Suprapubic skin (tissue), 3 donors: ENCODE measurements around the gene DSG3.

Experiments used
- EP300 ChIP-seq: sonication (generic); formaldehyde crosslinking; IDR thresholded peaks from one replicate; pipeline ENCODE4 v1.6.1; 2017; ENCODE audit warnings: antibody characterized with exemption
- POLR2A ChIP-seq, 2 donors: fragments of 450-650 bp; IDR thresholded peaks; one replicate each; pipeline ENCODE4 v1.6.1; 2017; ENCODE audit warnings: antibody characterized with exemption in 2 of 2, mild to moderate bottlenecking in 2 of 2, moderate library complexity in 2 of 2
- TF ChIP-seq, protein P1 (sequence below), 2 donors: fragments of 200-600 bp in 1 of 2; fragments of 450-650 bp in 1 of 2; sonication (generic) in 1 of 2; IDR thresholded peaks; one replicate each; pipeline ENCODE4 v1.5.1; 2016 to 2019; ENCODE audit warnings: antibody characterized with exemption in 2 of 2, mild to moderate bottlenecking in 1 of 2, moderate library complexity in 1 of 2

- TF ChIP-seq, protein P1, sequence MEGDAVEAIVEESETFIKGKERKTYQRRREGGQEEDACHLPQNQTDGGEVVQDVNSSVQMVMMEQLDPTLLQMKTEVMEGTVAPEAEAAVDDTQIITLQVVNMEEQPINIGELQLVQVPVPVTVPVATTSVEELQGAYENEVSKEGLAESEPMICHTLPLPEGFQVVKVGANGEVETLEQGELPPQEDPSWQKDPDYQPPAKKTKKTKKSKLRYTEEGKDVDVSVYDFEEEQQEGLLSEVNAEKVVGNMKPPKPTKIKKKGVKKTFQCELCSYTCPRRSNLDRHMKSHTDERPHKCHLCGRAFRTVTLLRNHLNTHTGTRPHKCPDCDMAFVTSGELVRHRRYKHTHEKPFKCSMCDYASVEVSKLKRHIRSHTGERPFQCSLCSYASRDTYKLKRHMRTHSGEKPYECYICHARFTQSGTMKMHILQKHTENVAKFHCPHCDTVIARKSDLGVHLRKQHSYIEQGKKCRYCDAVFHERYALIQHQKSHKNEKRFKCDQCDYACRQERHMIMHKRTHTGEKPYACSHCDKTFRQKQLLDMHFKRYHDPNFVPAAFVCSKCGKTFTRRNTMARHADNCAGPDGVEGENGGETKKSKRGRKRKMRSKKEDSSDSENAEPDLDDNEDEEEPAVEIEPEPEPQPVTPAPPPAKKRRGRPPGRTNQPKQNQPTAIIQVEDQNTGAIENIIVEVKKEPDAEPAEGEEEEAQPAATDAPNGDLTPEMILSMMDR (IDR thresholded peaks at IDR 0.05): no peak
- TF ChIP-seq POLR2A (IDR thresholded peaks at IDR 0.05) (no peak), EP300 (no peak)
Observed at GRCh38 chr18:31509571-31509970, 62.0 kb downstream of the DSG3 start.
